Chondrocyte (in vitro differentiated cells): ENCODE results near the gene OGFOD1. TPM values are rescaled to one million over a fixed set of nuclear protein-coding genes. Genes with fewer than 3 reads are reported as not detected.

Source experiments
- DNase-seq: peaks from one replicate; pipeline ENCODE4 v3.0.0; 2021; ENCODE audit warnings: mixed read lengths, low spot score
- H3K27ac Mint-ChIP-seq: one replicate; pipeline ENCODE4 v1.8.0; 2021; ENCODE audit warnings: mild to moderate bottlenecking, moderate library complexity, mixed read lengths; ENCODE audit not compliant: unreplicated experiment
- H3K27me3 Mint-ChIP-seq: 2 replicates; pipeline ENCODE4 v1.8.0; 2021; ENCODE audit warnings: low read depth, mixed read lengths
- H3K36me3 Mint-ChIP-seq: 2 replicates; pipeline ENCODE4 v1.8.0; 2021; ENCODE audit warnings: low read depth, mixed read lengths
- H3K4me1 Mint-ChIP-seq: 2 replicates; pipeline ENCODE4 v1.8.0; 2021; ENCODE audit warnings: low read depth, mild to moderate bottlenecking, mixed read lengths
- H3K4me3 Mint-ChIP-seq: one replicate; pipeline ENCODE4 v1.8.0; 2021; ENCODE audit warnings: mild to moderate bottlenecking, moderate library complexity, mixed read lengths; ENCODE audit not compliant: unreplicated experiment
- H3K9me3 Mint-ChIP-seq: 2 replicates; pipeline ENCODE4 v1.8.0; 2021; ENCODE audit warnings: low read depth, mixed read lengths
- total RNA-seq: library from RNA; stranded (reverse); gene quantifications from 3 replicates; pipeline ENCODE4 v1.2.1, GENCODE V29; 2021
- TF ChIP-seq, protein P1 (sequence below): fragments of 200-600 bp; sonication (generic); IDR thresholded peaks from 2 replicates; pipeline ENCODE4 v1.5.0; 2021; ENCODE audit warnings: antibody characterized with exemption, mild to moderate bottlenecking, moderate library complexity

The OGFOD1 gene
- total RNA-seq, 1 donor from 2014 or later: 62.6 TPM

DNA sequence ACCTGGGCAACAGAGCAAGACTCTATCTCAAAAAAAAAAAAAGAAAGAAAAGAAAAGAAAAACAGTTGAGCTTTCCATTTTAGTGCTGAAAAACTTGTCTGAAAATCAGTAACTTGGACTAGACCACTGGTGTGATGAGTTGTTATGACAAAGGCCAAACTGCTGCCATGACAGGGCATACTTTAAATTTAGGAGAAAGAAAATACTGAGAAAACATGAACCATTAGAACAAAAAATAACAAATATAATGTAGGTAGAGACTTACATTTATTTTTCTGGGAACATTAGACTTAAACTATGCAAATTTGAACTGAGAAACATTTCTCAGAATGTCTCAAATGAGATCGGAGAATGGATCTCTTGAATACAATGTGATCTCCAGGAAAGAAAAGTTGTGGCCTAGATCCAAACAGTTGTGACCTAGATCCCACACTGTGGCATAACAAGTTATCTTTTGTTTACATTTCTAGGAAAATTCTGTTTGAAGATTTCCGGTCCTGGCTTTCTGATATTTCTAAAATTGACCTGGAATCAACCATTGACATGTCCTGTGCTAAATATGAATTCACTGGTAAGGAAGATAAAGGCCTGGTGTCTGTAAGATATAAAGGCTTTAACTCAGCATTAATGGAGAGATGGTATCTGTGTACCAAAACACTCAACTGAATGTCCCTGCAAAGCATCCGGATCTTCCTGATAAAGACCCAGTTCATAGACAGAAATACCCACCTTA lies 10.9 kb downstream of the OGFOD1 start:
- Mint-ChIP-seq H3K9me3 (no peaks in the 10 kb centered on the region), H3K27ac (no peak overlapping the region), H3K27me3 (no peaks in the 10 kb centered on the region), H3K36me3 (peaks cover 45% of the 10 kb centered on the region), H3K4me3 (no peak overlapping the region), H3K4me1 (no peaks in the 10 kb centered on the region)
- TF ChIP-seq, protein P1, sequence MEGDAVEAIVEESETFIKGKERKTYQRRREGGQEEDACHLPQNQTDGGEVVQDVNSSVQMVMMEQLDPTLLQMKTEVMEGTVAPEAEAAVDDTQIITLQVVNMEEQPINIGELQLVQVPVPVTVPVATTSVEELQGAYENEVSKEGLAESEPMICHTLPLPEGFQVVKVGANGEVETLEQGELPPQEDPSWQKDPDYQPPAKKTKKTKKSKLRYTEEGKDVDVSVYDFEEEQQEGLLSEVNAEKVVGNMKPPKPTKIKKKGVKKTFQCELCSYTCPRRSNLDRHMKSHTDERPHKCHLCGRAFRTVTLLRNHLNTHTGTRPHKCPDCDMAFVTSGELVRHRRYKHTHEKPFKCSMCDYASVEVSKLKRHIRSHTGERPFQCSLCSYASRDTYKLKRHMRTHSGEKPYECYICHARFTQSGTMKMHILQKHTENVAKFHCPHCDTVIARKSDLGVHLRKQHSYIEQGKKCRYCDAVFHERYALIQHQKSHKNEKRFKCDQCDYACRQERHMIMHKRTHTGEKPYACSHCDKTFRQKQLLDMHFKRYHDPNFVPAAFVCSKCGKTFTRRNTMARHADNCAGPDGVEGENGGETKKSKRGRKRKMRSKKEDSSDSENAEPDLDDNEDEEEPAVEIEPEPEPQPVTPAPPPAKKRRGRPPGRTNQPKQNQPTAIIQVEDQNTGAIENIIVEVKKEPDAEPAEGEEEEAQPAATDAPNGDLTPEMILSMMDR: no peak
- DNase-seq: no peak

DNA sequence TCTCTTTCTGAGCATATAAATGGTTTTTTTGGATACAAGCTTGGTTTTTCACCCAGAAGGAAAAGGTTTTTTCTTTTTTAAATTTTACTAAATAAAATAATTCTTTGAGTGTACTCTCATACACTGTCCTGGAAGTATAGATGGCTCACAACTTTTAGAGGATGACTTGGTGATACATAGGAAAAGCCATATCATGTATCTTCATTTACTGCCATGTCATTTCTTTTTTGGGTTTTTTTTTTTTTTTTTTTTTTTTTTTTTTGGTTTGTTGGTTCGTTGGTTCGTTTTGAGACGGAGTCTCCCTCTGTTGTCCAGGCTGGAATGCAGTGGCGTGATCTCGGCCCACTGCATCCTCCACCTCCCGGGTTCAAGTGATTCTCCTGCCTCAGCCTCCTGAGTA lies 11.8 kb downstream of the OGFOD1 start:
- Mint-ChIP-seq H3K27me3 (no peaks in the 10 kb centered on the region), H3K9me3 (no peaks in the 10 kb centered on the region), H3K27ac (no peak overlapping the region), H3K36me3 (peaks cover 47% of the 10 kb centered on the region), H3K4me3 (no peak overlapping the region), H3K4me1 (no peaks in the 10 kb centered on the region)
- DNase-seq: no peak
- TF ChIP-seq, protein P1: no peak

DNA sequence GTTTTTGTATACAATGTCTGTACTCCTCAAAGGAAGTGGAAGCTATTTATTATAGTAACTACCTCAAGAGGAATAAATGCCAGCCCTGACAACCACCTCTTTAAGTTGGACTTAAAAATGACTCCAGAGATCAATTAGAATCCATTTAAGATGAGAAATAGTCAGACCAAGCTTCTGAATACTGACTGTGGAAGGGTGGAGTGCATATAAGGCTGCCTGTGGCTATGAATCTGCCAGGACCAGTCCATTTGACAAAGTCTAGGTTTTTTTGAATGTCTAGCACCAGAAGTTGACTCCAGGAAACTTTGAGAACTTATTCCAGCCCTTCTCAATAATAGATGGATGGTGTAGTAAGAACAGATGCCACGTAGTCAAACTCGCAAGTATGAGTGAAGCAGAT lies 15.0 kb downstream of the OGFOD1 start:
- no peak overlapping the region for H3K27ac Mint-ChIP-seq
- no peaks in the 10 kb centered on the region for H3K4me1 Mint-ChIP-seq
- no peak overlapping the region for H3K4me3 Mint-ChIP-seq
- H3K36me3 Mint-ChIP-seq: peaks cover 57% of the 10 kb centered on the region
- DNase-seq: no peak
- no peaks in the 10 kb centered on the region for H3K9me3 Mint-ChIP-seq
- TF ChIP-seq, protein P1: no peak
- H3K27me3 Mint-ChIP-seq: no peaks in the 10 kb centered on the region

DNA sequence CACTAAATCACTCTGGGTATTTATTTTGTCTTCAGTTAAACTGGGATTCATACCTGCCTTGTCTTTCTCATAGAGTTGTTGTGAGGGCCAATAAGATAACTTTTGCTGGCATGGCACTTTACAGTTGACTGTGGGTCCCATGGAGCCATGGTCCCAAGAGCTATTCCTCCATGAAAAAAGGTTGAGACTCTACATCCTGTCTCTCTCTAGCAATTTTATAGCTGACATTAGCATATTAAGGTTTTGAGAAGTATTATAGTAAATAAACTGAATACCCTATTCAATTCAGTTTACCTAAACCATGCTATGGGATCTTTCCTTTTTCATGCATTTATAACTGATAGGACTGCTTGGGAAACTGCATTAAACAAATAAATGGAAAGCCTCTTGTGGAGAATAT lies 17.4 kb downstream of the OGFOD1 start:
- no peaks in the 10 kb centered on the region for H3K4me1 Mint-ChIP-seq
- H3K36me3 Mint-ChIP-seq: peaks cover 53% of the 10 kb centered on the region
- TF ChIP-seq, protein P1: no peak
- no peak overlapping the region for H3K27ac Mint-ChIP-seq
- H3K27me3 Mint-ChIP-seq: no peaks in the 10 kb centered on the region
- H3K4me3 Mint-ChIP-seq: no peak overlapping the region
- DNase-seq: no peak
- no peaks in the 10 kb centered on the region for H3K9me3 Mint-ChIP-seq

DNA sequence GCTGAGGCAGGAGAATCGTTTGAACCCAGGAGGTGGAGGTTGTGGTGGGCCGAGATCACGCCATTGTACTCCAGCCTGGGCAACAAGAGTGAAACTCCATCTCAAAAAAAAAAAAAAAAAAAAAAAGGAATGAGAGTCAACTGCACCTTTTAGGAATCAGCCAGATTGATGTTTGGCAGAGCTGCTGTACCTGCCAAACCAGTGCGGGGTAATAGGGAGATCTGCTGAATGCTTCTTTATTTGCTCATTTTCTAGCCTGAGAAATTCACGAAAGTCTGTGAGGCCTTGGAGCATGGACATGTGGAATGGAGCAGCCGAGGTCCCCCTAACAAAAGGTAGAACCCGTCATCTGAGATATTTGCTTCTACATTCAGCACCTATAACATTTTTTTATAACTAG lies 18.4 kb downstream of the OGFOD1 start:
- Mint-ChIP-seq H3K9me3 (no peaks in the 10 kb centered on the region), H3K36me3 (peaks cover 46% of the 10 kb centered on the region), H3K27me3 (no peaks in the 10 kb centered on the region), H3K4me3 (no peak overlapping the region), H3K27ac (no peak overlapping the region), H3K4me1 (no peaks in the 10 kb centered on the region)
- DNase-seq: no peak
- TF ChIP-seq, protein P1: no peak
